Gastroesophageal sphincter (tissue), 3 donors: ENCODE data around the gene NFASC.

Experiments used
- POLR2A ChIP-seq, 2 donors: fragments of 450-650 bp; IDR thresholded peaks; one replicate each; pipeline ENCODE4 v1.6.1; 2017; ENCODE audit warnings: antibody characterized with exemption in 2 of 2, mild to moderate bottlenecking in 2 of 2, moderate library complexity in 1 of 2
- TF ChIP-seq, protein P1 (sequence below), 4 experiments: fragments of 200-600 bp in 2 of 4; fragments of 450-650 bp in 2 of 4; sonication (generic) in 1 of 4; IDR thresholded peaks; one replicate each; pipeline ENCODE4 v1.5.1; 2017 to 2019; ENCODE audit warnings: antibody characterized with exemption in 4 of 4, mild to moderate bottlenecking in 2 of 4, moderate library complexity in 2 of 4

DNA sequence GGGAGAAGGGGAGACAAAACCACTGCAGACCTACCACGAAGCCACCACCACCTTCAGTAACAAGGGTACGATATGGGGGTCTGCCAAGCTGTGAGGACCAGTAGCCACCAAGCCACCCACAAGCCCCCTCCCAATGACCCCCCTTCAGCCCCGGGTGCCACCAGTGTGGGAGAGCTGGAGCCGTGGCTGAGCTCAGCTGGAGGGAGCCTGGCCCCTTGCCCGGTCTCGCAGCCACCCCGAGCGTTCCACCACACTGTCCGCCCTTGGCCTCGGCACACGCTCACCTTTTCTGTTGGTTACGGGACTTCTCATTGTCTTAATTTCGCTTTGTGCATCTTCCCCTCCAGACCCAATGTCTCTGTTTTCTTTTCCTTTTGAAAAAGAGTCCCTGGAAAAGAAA, 145.9 kb downstream of the NFASC start:
- TF ChIP-seq, protein P1, sequence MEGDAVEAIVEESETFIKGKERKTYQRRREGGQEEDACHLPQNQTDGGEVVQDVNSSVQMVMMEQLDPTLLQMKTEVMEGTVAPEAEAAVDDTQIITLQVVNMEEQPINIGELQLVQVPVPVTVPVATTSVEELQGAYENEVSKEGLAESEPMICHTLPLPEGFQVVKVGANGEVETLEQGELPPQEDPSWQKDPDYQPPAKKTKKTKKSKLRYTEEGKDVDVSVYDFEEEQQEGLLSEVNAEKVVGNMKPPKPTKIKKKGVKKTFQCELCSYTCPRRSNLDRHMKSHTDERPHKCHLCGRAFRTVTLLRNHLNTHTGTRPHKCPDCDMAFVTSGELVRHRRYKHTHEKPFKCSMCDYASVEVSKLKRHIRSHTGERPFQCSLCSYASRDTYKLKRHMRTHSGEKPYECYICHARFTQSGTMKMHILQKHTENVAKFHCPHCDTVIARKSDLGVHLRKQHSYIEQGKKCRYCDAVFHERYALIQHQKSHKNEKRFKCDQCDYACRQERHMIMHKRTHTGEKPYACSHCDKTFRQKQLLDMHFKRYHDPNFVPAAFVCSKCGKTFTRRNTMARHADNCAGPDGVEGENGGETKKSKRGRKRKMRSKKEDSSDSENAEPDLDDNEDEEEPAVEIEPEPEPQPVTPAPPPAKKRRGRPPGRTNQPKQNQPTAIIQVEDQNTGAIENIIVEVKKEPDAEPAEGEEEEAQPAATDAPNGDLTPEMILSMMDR (IDR thresholded peaks at IDR 0.05): no peak
- TF ChIP-seq POLR2A (IDR thresholded peaks at IDR 0.05): no peak
